ENCODE data around the gene TAF11L6. TPM values are rescaled to one million over a fixed set of nuclear protein-coding genes. Genes with fewer than 3 reads are reported as not detected.
"Not testable (repeated sequence)": the region's sequence is repeated elsewhere in the genome, so short reads cannot be mapped to it uniquely, and the experiment has no call there.

TAF11L6 gene
- total and polyA plus RNA-seq, 2 donors (not counting 3 experiments of a cell fraction or from before 2014, with no cell fraction given): not detected

- CTCF ChIA-PET: no interaction called here
- Histone ChIP-seq H3K36me3 (ENCODE audit: control insufficient read depth in 2 of 2, extremely low read depth in 1 of 2, insufficient read depth in 2 of 2, low read length in 2 of 2) (no peaks in the 10 kb centered on the region), H3K4me2 (ENCODE audit: insufficient read depth, low read length) (no peak overlapping the region), H3K27ac (ENCODE audit: insufficient read depth, low read depth, low read length) (no peak overlapping the region), H3K79me2 (ENCODE audit: control insufficient read depth, insufficient read depth, low read length) (no peaks in the 10 kb centered on the region), H4K20me1 (replicated peaks; ENCODE audit: control insufficient read depth, extremely low read depth, insufficient read depth, low read length) (no peaks in the 10 kb centered on the region), H3K9ac (replicated peaks; ENCODE audit: extremely low read depth, insufficient read depth, low read length) (no peak overlapping the region), H3K27me3 (ENCODE audit: control insufficient read depth in 2 of 2, insufficient read depth in 2 of 2, low read length in 2 of 2) (no peaks in the 10 kb centered on the region), H3K4me3 (replicated peaks in 1 of 3; ENCODE audit: insufficient read depth in 1 of 3, low read depth in 1 of 3, low read length in 3 of 3) (no peak overlapping the region), H3K4me1 (ENCODE audit: control insufficient read depth, extremely low read depth, insufficient read depth, low read length) (no peaks in the 10 kb centered on the region), H3K9me1 (replicated peaks; ENCODE audit: control insufficient read depth, extremely low read depth, insufficient read depth, low read length) (no peaks in the 10 kb centered on the region), H3K9me3 (replicated peaks; ENCODE audit: control insufficient read depth, insufficient read depth, low read length) (no peaks in the 10 kb centered on the region), H2AFZ (ENCODE audit: low read depth, low read length) (no peak overlapping the region)
- dilution Hi-C loops (cut with MboI; ENCODE audit: extremely low pct_ligation_motif_present, low sequenced_read_pairs): no loop called here
- TF ChIP-seq CTCF (IDR thresholded peaks at IDR 0.05; ENCODE audit: extremely low read depth in 1 of 2, insufficient read depth in 1 of 2, low read depth in 1 of 2, low read length in 2 of 2) (no peak), POLR2A (IDR thresholded peaks at IDR 0.05; ENCODE audit: low read depth, low read length) (no peak), MAX (IDR thresholded peaks at IDR 0.05; ENCODE audit: insufficient read depth, insufficient read length) (no peak), FOS (IDR thresholded peaks at IDR 0.05; ENCODE audit: borderline replicate concordance, insufficient read depth, low read length) (no peak), GATA2 (IDR thresholded peaks at IDR 0.05; ENCODE audit: insufficient read depth, insufficient read length, low read depth, low read length) (no peak), POLR2AphosphoS5 (IDR thresholded peaks at IDR 0.05; ENCODE audit: insufficient read depth, low read depth, low read length) (no peak), JUN (IDR thresholded peaks at IDR 0.05; ENCODE audit: borderline replicate concordance, insufficient read depth, insufficient read length, low read depth) (no peak), MYC (IDR thresholded peaks at IDR 0.05; ENCODE audit: low read depth, low read length) (no peak), EZH2 (IDR thresholded peaks at IDR 0.05; ENCODE audit: borderline replicate concordance, low read depth, low read length, severe bottlenecking) (no peak)
- FAIRE-seq: no peak
- POLR2A ChIA-PET: no interaction called here
- no peak for DNase-seq (ENCODE audit: low read depth, low spot score)
- BruUV-seq (replicated peaks): no TSS peak
- intact Hi-C loops (cut with micrococcal nuclease): no loop called here
Observed at GRCh38 chr5:17487174-17487512, 41.3 kb upstream of the TAF11L6 start.

DNA sequence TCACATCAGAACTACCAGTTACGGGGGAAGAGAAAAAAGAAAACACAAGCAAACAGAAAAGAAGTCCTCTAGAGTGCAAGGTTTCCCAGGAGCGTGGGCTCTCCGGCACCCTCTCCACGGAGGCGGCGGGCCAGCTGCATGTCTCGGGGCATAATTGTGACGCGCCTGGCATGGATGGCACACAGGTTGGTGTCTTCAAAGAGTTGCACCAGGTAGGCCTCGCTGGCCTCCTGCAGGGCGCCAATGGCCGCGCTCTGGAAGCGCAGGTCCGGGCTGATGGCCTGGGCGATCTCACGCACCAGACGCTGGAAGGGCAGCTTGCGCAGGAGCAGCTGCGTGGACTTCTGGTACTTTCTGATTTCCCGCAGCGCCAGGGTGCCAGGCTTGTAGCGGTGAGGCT, 37.2 kb upstream of the TAF11L6 start:
- dilution Hi-C loops (cut with MboI; ENCODE audit: extremely low pct_ligation_motif_present, low sequenced_read_pairs); H3K9ac ChIP-seq (replicated peaks; ENCODE audit: extremely low read depth, insufficient read depth, low read length); H3K9me3 ChIP-seq (replicated peaks; ENCODE audit: control insufficient read depth, insufficient read depth, low read length); FAIRE-seq; H3K4me2 ChIP-seq (ENCODE audit: insufficient read depth, low read length); H3K9me1 ChIP-seq (replicated peaks; ENCODE audit: control insufficient read depth, extremely low read depth, insufficient read depth, low read length); H4K20me1 ChIP-seq (replicated peaks; ENCODE audit: control insufficient read depth, extremely low read depth, insufficient read depth, low read length); H3K27ac ChIP-seq (ENCODE audit: insufficient read depth, low read depth, low read length); CTCF ChIA-PET; intact Hi-C loops (cut with micrococcal nuclease); BruUV-seq (replicated peaks); H3K36me3 ChIP-seq (ENCODE audit: control insufficient read depth in 2 of 2, extremely low read depth in 1 of 2, insufficient read depth in 2 of 2, low read length in 2 of 2); H2AFZ ChIP-seq (ENCODE audit: low read depth, low read length); H3K4me1 ChIP-seq (ENCODE audit: control insufficient read depth, extremely low read depth, insufficient read depth, low read length); H3K27me3 ChIP-seq (ENCODE audit: control insufficient read depth in 2 of 2, insufficient read depth in 2 of 2, low read length in 2 of 2); POLR2A ChIA-PET; H3K79me2 ChIP-seq (ENCODE audit: control insufficient read depth, insufficient read depth, low read length); H3K4me3 ChIP-seq (replicated peaks in 1 of 3; ENCODE audit: insufficient read depth in 1 of 3, low read depth in 1 of 3, low read length in 3 of 3); DNase-seq (ENCODE audit: low read depth, low spot score): not testable (repeated sequence)
